H1 (cell line): Measurements from ENCODE around the gene CWC25. TPM values are rescaled to one million over a fixed set of nuclear protein-coding genes. Genes with fewer than 3 reads are reported as not detected.

Experiments used
- EP300 ChIP-seq, 2 experiments: IDR thresholded peaks; 1 replicate in 1 of 2; 2 replicates in 1 of 2; pipeline ENCODE4 v1.6.1; 2011 to 2012; ENCODE audit warnings: low read depth in 2 of 2, low read length in 2 of 2, mild to moderate bottlenecking in 2 of 2, borderline replicate concordance in 1 of 2, inconsistent platforms in 1 of 2, moderate library complexity in 1 of 2
- polyA plus RNA-seq, 7 experiments: library from polyadenylated mRNA; depleted of rRNA in 3 of 7; stranded (reverse) in 5 of 7; unstranded in 2 of 7; fragments of >200 nt in 5 of 7; fragments of 200-250 nt in 2 of 7; gene quantifications; 1 replicate in 5 of 7; 2 replicates in 1 of 7; 4 replicates in 1 of 7; pipeline versions ENCODE4 v1.2.1 to v1.2.3, GENCODE V29; 2011 to 2013; ENCODE audit warnings: missing spikeins in 2 of 7, mixed read lengths in 2 of 7
- total RNA-seq: library from RNA; stranded (reverse); fragmentation: NEBNext Ultra II Directional; extraction: Animal tissue kit (Norgen Biotek cat#: 25700); gene quantifications from 2 replicates; pipeline ENCODE4 v1.2.1, GENCODE V29; 2021

CWC25 gene
- total and polyA plus RNA-seq, 2 of the 8 experiments (the other 6 are each of a cell fraction or from before 2014, with no cell fraction given) = 11.1 to 13.1 TPM

GRCh38 chr17:38751808-38752307 lies 73.3 kb downstream of the CWC25 start (continued):
- TF ChIP-seq EP300 (IDR thresholded peaks at IDR 0.05; ENCODE audit: borderline replicate concordance in 1 of 2, low read depth in 2 of 2, low read length in 2 of 2) = no peak
